GM21576 (cell line): ENCODE results near the gene GPR83.
"Not testable (repeated sequence)": the region's sequence is repeated elsewhere in the genome, so short reads cannot be mapped to it uniquely, and the experiment has no call there.

Experiments used
- ATAC-seq: cut with Tn5 transposase; IDR thresholded peaks from one replicate; pipeline ENCODE4 v1.9.1; 2021; ENCODE audit warnings: mild to moderate bottlenecking, moderate library complexity; ENCODE audit not compliant: unreplicated experiment

The GPR83 gene

GRCh38 chr11:94376841-94377240 is 24.4 kb downstream of the GPR83 start:
- ATAC-seq: no peak

- ATAC-seq: not testable (repeated sequence)
Observed at GRCh38 chr11:94370576-94370975, 30.6 kb downstream of the GPR83 start.

GRCh38 chr11:94350850-94351563 is 50.2 kb downstream of the GPR83 start:
- not testable (repeated sequence) for ATAC-seq

GRCh38 chr11:94346311-94346710 is 54.9 kb downstream of the GPR83 start:
- ATAC-seq: not testable (repeated sequence)

GRCh38 chr11:94343495-94343894 is 57.7 kb downstream of the GPR83 start:
- no peak for ATAC-seq

GRCh38 chr11:94342250-94342649 is 59.0 kb downstream of the GPR83 start:
- ATAC-seq: no peak

- ATAC-seq: no peak
Observed at GRCh38 chr11:94338651-94339050, 62.6 kb downstream of the GPR83 start.

- no peak for ATAC-seq
Observed at GRCh38 chr11:94336033-94336432, 65.2 kb downstream of the GPR83 start.

- ATAC-seq: no peak
Observed at GRCh38 chr11:94332814-94333213, 68.4 kb downstream of the GPR83 start.

GRCh38 chr11:94330789-94331188 is 70.4 kb downstream of the GPR83 start:
- ATAC-seq: no peak

- ATAC-seq: no peak
Observed at GRCh38 chr11:94329501-94329900, 71.7 kb downstream of the GPR83 start.

- ATAC-seq: no peak
Observed at GRCh38 chr11:94328587-94329080, 72.6 kb downstream of the GPR83 start.
